GM19468 (cell line): Measurements from ENCODE around the gene AKAP7.
"Not testable (repeated sequence)": the region's sequence is repeated elsewhere in the genome, so short reads cannot be mapped to it uniquely, and the experiment has no call there.

Experiments
- ATAC-seq: cut with Tn5 transposase; IDR thresholded peaks from one replicate; pipeline ENCODE4 v1.9.1; 2021; ENCODE audit warnings: mild to moderate bottlenecking, moderate library complexity, moderate number of reproducible peaks; ENCODE audit not compliant: unreplicated experiment; ENCODE audit errors: extremely low read depth

Gene AKAP7

DNA sequence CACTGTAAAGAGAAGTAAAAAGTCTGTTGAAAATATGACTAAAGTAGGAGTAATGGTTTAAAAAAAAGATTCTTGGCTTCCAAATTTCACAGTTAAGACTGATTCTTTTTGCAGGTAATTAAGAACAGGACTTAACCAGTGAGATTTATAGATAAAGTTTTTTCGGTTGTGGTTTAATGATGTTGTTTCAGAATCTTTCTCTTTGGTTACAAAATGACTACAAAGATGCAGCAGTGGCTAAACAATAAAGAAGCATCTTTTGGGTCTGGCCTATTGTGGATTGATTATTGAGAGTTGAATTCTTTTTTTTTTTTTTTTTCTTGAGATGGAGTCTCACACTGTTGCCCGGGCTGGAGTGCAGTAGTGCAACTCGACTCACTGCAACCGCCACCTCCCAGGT is 109.7 kb downstream of the AKAP7 start:
- ATAC-seq, result no peak

GRCh38 chr6:131250122-131250521 is 114.9 kb downstream of the AKAP7 start:
- peak; percentile 81 for ATAC-seq

DNA sequence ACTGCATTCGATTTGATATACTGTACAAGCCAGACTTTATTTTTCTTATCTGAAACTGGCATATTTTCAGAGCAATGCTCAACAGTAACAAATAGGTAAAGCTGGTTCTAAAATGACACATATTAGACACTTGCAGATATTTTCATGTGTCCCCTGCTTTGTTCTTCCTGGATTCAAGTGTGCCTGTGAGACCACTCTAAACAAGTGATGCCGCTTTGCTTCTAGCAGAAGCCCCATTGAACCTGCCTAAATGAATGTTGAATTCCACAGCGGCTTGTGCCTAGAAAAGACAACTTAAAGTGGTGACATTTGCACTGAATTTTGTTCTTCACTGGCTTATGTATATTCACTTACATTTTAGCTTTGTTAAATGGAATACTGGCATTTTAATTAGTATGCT is 115.7 kb downstream of the AKAP7 start:
- ATAC-seq, result no peak

DNA sequence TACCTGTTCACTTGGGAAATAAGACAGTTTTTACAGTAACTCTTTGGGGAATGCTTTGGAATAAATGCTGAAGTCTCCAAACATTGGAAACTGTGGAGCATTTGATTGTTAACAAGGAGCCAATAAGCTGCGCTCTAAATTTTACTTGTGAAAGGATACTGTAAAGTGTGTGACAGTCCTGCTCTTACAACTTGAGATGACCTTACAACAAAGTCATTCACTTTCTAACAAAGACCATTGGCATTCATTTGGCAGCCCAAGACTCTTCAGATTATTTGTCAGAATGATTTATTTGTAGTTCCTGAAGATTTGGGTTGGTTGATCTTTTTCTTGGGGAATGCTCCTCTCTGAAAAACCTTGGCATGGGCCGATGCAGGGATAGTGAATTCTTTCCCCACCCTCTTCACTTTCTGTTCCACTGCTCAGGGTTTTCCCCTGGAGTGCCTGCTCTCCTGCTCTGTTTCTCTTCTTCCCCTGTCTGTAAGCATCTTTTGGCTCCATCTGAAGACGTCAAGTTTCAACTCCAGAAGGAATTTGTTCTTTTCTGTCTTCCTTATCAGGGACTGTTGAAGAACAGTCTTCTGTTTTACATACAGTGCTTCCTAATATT is 116.4 kb downstream of the AKAP7 start:
- ATAC-seq, result no peak

- no peak for ATAC-seq
Measured at GRCh38 chr6:131255434-131255833, 120.2 kb downstream of the AKAP7 start.

DNA sequence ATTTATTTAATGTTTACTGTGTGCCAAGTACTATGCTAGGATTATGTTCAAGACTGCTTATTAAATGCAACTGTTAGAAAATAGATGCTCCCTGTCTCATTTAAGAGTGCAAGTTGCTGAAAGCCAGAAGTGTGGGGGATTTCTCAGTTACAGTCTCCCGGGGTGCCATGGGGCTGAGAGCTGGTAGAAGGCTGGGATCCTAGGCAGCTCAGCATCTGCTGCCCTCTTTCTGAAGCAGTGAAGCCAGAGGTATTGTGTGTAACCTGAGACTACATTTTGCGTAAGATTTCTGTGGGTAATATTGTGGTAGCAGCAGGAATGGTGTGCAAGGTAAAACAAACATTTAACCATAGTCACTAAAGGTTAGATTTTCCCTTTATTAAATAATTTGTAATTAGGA is 120.6 kb downstream of the AKAP7 start:
- ATAC-seq, result no peak

GRCh38 chr6:131257104-131257503 is 121.8 kb downstream of the AKAP7 start:
- no peak for ATAC-seq

DNA sequence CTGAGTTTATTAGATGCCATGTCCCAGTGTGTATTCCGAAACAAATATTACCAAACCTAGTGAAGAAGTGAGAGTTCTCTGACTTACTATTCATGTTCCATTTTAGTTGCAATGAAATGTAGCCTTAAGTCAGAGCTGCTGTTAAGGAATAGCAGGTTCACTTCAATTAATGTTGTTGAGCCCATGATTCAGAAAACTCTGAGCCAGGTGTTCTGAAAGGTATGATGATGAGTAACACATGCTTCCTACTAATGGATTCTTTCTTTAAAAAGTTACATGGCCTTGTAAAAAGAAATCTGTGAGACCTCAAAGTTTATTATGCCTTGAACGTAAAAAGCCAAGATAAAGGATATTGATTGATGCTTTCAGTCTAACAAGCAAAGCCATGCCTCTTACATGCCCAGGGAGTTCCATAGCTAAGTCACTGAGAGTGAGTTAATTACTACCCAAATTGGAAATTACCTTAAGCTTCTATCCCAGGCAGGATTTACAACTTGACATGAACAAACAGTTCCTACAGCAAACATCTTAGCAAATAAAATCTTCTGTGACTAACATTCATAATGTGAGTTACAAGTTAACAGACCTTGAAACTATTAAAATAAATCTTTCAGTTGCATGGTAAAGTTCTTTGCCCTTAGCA is 122.9 kb downstream of the AKAP7 start:
- ATAC-seq, result no peak

- ATAC-seq, result no peak
Measured at GRCh38 chr6:131258816-131259476, 123.7 kb downstream of the AKAP7 start.

- ATAC-seq, result not testable (repeated sequence)
Measured at GRCh38 chr6:131260960-131261359, 125.7 kb downstream of the AKAP7 start.

DNA sequence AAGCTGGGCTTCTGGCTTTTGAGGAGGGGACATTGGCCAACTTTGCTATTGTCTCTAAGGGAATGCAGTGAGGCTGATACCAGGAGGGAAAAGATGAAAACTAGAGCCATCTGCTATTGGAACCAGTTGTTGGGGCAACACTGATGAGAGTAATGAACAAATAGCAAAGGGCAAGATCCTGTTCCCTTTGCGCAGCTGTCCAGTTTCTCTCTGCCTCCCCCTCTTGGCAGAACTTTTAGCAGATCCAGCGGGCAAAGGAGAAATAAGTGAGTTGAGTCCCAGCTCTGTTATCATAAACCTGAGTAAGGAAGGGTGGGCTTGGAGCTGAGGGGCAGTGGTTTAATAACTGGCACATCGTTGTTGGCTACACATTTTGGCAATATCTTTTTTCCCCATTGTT is 126.8 kb downstream of the AKAP7 start:
- ATAC-seq, result no peak

DNA sequence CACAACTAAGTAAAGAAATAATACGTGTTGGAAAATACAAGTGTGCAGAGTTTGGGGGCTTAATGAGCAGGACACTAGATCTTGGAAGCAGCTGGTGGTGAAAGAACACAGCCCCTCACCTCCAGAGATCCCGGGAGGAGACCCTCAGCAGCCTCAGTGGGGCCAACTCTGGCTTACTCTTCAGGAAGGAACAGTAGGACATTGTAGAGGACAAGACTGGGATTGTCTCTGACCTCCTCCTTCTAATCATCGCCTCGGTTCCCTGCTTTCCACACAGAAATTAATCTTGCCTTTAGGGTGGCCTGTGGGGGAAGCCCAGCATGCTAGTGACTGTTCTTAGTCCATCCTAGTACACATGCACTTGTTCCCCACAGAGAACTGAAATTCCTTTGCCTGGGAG is 130.7 kb downstream of the AKAP7 start:
- no peak for ATAC-seq

- no peak for ATAC-seq
Measured at GRCh38 chr6:131268303-131268702, 133.0 kb downstream of the AKAP7 start.

DNA sequence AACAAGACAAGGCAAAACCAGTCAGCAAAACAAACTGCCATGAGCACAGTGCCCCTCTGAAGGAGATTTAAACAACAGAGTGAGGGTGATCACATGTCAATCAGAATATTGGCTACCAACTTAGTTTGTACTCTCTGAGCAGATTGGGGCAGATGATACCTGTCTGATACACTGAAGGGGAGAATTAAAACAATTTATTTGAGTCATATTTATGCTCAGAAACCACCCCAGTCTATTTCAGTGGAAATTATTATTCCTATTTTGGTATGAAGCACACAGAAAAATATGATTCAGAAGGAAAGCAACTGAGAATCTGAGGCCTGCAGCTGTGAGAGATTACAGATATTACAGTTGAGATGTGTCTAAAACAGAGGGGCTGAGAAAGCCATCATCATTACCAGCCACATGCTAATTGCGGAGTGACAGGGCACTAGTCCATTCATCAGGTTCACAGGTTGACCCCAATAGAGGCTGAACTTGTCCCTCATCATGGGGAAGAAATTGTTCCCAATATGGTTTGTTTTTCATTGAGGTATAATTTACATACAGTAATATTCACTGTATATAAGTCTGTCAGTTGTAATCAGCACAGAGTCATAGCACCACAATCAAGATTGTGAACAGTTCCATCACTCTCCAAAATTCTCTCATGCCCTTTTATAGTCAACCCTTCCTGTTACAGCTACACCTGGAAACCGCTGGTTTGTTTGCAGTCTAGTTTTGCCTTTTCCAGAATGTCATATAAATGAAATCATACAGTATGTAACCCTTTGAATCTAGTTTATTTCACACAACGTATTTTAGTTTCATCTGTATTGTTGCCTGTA is 134.5 kb downstream of the AKAP7 start:
- ATAC-seq, result no peak

DNA sequence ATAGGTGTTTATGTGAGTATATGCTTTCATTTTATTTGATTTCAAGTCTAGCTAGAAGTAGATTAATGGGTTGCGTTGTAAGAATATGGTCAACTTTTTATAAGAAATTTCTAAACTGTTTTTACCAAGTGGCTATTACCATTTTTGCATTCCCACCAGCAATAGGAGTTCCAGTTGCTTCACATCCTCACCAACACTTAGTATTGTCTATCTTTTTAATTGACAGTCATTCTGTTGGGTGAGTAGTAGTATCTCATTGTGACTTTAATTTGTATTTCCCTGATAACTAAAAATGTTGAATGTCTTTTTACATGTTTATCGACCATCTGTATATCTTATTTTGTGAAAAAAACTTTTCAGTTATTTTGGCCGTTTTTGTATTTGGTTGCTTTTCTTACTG is 135.3 kb downstream of the AKAP7 start:
- ATAC-seq, result no peak

DNA sequence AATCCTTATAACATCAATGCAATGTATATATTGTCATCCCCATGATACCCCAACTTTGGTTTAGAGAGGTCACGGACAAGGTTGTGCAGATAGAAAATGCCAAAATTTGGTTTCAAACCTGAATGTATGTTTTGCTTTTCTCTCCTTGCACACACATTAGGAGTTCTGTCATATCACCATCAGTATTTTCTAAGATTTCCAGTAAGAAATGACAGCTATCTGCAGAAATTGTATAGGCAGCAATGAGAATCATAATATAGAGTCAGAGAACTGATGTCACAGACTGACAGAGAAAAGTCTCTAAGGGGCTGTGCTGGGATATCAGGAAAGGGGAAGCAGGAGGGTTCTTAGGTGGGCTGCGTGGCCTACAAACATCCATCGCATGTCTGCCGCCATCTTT is 140.0 kb downstream of the AKAP7 start:
- ATAC-seq, result no peak

DNA sequence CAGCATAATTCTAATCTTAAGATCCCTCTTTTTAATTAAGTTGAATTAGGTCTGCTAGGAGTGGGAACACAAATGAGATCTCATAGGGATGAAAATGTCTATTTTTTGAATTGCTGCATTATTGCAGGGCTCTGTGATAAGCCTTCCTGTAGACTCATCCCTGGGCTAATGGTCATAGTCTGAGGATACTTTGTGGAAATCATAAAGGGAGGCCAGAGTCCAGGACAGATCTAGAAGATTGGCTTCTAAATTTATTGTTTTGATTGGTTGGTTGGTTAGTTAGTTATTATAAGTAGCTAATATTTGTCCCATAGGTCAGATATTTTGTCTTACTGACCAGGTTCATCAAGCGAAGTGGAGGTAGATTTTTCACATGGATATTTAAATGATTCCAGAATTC is 142.3 kb downstream of the AKAP7 start:
- no peak for ATAC-seq

DNA sequence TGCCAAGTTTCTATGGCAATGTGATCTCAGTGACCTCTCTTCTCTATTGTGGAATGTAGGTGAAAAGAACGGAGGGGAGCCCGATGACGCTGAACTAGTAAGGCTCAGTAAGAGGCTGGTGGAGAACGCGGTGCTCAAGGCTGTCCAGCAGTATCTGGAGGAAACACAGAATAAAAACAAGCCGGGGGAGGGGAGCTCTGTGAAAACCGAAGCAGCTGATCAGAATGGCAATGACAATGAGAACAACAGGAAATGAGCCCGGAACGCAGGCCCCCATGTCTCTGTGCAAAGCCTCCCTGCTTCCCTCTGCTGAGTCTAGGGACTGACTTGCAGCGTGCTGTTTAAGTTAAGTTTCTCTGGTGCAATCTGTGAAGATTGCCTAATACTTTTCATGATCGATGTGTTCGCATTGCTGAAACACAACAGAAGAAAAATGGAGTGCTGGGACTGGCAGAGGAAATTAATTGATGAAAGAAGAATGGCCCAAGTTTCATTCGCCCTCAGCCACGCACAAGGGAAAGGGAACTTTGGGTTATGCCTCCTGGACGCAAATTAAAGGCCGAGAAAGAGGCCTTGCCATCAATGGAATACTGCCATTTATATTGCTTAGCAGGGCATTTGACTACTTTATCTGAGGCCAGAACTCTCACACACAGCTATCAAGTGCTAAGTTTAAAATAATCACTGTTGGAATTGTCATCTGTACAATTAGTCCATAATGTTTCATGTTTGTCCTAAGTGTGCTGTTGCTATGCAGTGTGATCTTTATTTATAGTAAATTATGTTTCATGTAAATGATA is 146.4 kb downstream of the AKAP7 start:
- peak; percentile 46 for ATAC-seq

DNA sequence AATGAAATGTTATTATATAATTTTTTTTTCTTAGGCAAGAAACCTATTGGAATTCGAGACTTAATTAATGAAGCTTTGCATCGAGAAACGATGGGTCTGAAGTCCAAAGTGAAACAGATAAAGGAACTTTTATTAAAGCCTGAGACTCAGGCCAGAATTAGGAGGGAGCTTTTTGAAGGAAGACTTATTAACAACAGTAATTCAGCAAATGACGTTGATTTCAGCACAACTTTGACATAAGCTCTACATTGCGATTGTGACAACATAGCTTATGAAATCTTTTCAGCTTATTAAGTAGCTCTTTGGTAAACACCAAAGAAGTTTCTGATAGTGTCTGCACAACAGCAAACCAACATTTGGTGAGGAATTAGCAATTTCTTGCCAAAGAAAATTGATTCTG is 147.1 kb downstream of the AKAP7 start:
- ATAC-seq, result no peak
